Smooth muscle cell (in vitro differentiated cells): ENCODE measurements around the gene INPPL1. TPM values are rescaled to one million over a fixed set of nuclear protein-coding genes. Genes with fewer than 3 reads are reported as not detected.

Source experiments
- DNase-seq: peaks from one replicate; lab custom pipeline; 2025; ENCODE audit not compliant: unreplicated experiment; lab: John Stamatoyannopoulos, UW
- H2AFZ ChIP-seq: fragments of 200-600 bp; sonication (generic); 2 replicates; pipeline ENCODE4 v1.6.0; 2016; ENCODE audit warnings: antibody characterized with exemption, low read depth, mild to moderate bottlenecking
- H3F3A ChIP-seq: fragments of 200-600 bp; sonication (generic); 2 replicates; pipeline ENCODE4 v1.6.0; 2017; ENCODE audit warnings: antibody characterized with exemption, low read depth
- H3K27ac ChIP-seq: fragments of 200-600 bp; sonication (generic); 2 replicates; pipeline ENCODE4 v1.5.1; 2016; ENCODE audit warnings: low read depth, mild to moderate bottlenecking
- H3K27me3 ChIP-seq: fragments of 200-600 bp; sonication (generic); 2 replicates; pipeline ENCODE4 v1.6.1; 2016; ENCODE audit warnings: low read depth, mild to moderate bottlenecking
- H3K36me3 ChIP-seq: fragments of 200-600 bp; sonication (generic); 2 replicates; pipeline ENCODE4 v1.5.1; 2016; ENCODE audit warnings: low read depth
- H3K4me1 ChIP-seq: fragments of 200-600 bp; sonication (generic); 2 replicates; pipeline ENCODE4 v1.5.1; 2016; ENCODE audit warnings: low read depth
- H3K4me2 ChIP-seq: fragments of 200-600 bp; sonication (generic); 2 replicates; pipeline ENCODE4 v1.6.0; 2016; ENCODE audit warnings: mild to moderate bottlenecking
- H3K4me3 ChIP-seq: fragments of 200-600 bp; sonication (generic); 2 replicates; pipeline ENCODE4 v1.5.1; 2016; ENCODE audit warnings: mild to moderate bottlenecking
- H3K79me2 ChIP-seq: fragments of 200-600 bp; sonication (generic); 2 replicates; pipeline ENCODE4 v1.6.0; 2016; ENCODE audit warnings: low read depth, mild to moderate bottlenecking
- H3K9ac ChIP-seq: fragments of 200-600 bp; sonication (generic); 2 replicates; pipeline ENCODE4 v1.6.0; 2016; ENCODE audit warnings: low read depth
- H3K9me3 ChIP-seq: fragments of 200-600 bp; sonication (generic); replicated peaks from 2 replicates; pipeline ENCODE4 v1.5.1; 2016; ENCODE audit warnings: low read depth
- H4K20me1 ChIP-seq: fragments of 200-600 bp; sonication (generic); 2 replicates; pipeline ENCODE4 v1.6.0; 2016; ENCODE audit warnings: low read depth
- CTCF ChIP-seq: fragments of 200-600 bp; sonication (generic); IDR thresholded peaks from 2 replicates; pipeline ENCODE4 v1.5.1; 2017; ENCODE audit warnings: borderline replicate concordance, mild to moderate bottlenecking, antibody characterized with exemption; ENCODE audit not compliant: insufficient read depth, poor library complexity, severe bottlenecking
- WGBS: methylation state at CpG from one replicate; pipeline ENCODE4 v1.1.7; 2016; ENCODE audit warnings: low lambda C conversion rate; 5-methylcytosine and 5-hydroxymethylcytosine counted together
- polyA plus RNA-seq: library from polyadenylated mRNA; unstranded; fragments of >200 nt; fragmentation: Nextera tagmentation; extraction: Ambion mirVana; gene quantifications from 2 replicates; pipeline ENCODE4 v1.2.1, GENCODE V29; 2016
- total RNA-seq: library from RNA; depleted of rRNA; stranded (reverse); fragments of >200 nt; gene quantifications from 2 replicates; pipeline ENCODE4 v1.2.3, GENCODE V29; 2014

Gene INPPL1
- 66.0 and 71.6 TPM in 2 replicates for total RNA-seq
- polyA plus RNA-seq = 95.6 and 104 TPM in 2 replicates

- TF ChIP-seq CTCF = no peak
- no peaks in the 10 kb centered on the region for H3K4me1 ChIP-seq
- H3K27me3 ChIP-seq = no peaks in the 10 kb centered on the region
- H3K9ac ChIP-seq = peak within 1 kb of the TSS; percentile 76
- peaks cover 36% of the 10 kb centered on the region for H3K79me2 ChIP-seq
- H3F3A ChIP-seq = no peaks in the 10 kb centered on the region
- peaks cover 48% of the 10 kb centered on the region for H4K20me1 ChIP-seq
- H3K9me3 ChIP-seq = no peaks in the 10 kb centered on the region
- peak within 1 kb of the TSS; percentile 80 for H3K27ac ChIP-seq
- H3K36me3 ChIP-seq = no peaks in the 10 kb centered on the region
- peak within 1 kb of the TSS; percentile 84 for H3K4me3 ChIP-seq
- 2% methylated on average over 48 of the region's 81 CpGs for WGBS
- DNase-seq = no peak
- H3K4me2 ChIP-seq = peak within 1 kb of the TSS; percentile 98
- peak within 1 kb of the TSS; percentile 70 for H2AFZ ChIP-seq
These were observed at the start of gene INPPL1 for GRCh38 chr11:72224564-72225410. TSS of gene INPPL1 (plus strand) at chr11:72224767. CDS start at chr11:72224985, 218 bp downstream.

- H3K9ac ChIP-seq = no peak overlapping the region
- no peaks in the 10 kb centered on the region for H3K27me3 ChIP-seq
- H3K9me3 ChIP-seq = no peaks in the 10 kb centered on the region
- no peaks in the 10 kb centered on the region for H4K20me1 ChIP-seq
- H2AFZ ChIP-seq = no peak overlapping the region
- no peak for DNase-seq
- no peaks in the 10 kb centered on the region for H3F3A ChIP-seq
- no peak overlapping the region for H3K27ac ChIP-seq
- H3K4me2 ChIP-seq = no peak overlapping the region
- TF ChIP-seq CTCF = no peak
- H3K4me3 ChIP-seq = no peak overlapping the region
- no peaks in the 10 kb centered on the region for H3K79me2 ChIP-seq
- no peaks in the 10 kb centered on the region for H3K36me3 ChIP-seq
- 94% methylated on average over 6 of the region's 6 CpGs for WGBS
- no peaks in the 10 kb centered on the region for H3K4me1 ChIP-seq
These were observed 46.9 kb upstream of the INPPL1 start for GRCh38 chr11:72177656-72178055.

GRCh38 chr11:72179049-72179803 lies 45.3 kb upstream of the INPPL1 start:
- Histone ChIP-seq H3K4me1 (peaks cover 3% of the 10 kb centered on the region), H3K79me2 (no peaks in the 10 kb centered on the region), H3K27ac (no peak overlapping the region), H3F3A (no peaks in the 10 kb centered on the region), H2AFZ (no peak overlapping the region), H3K27me3 (no peaks in the 10 kb centered on the region), H3K4me2 (no peak overlapping the region), H4K20me1 (no peaks in the 10 kb centered on the region), H3K9ac (no peak overlapping the region), H3K36me3 (no peaks in the 10 kb centered on the region), H3K9me3 (no peaks in the 10 kb centered on the region), H3K4me3 (no peak overlapping the region)
- no peak for DNase-seq
- 91% methylated on average over 7 of the region's 7 CpGs for WGBS
- TF ChIP-seq CTCF = no peak
